HepG2 (cell line): ENCODE results near the gene WDCP. TPM values are rescaled to one million over a fixed set of nuclear protein-coding genes. Genes with fewer than 3 reads are reported as not detected.

ENCODE experiments used
- GABPB1 ChIP-seq: IDR thresholded peaks from 2 replicates; pipeline ENCODE4 v1.6.1; 2016; ENCODE audit warnings: mild to moderate bottlenecking, missing genetic modification reagents, moderate library complexity, missing compliant biosample characterization
- IRF1 ChIP-seq: sonication (generic); formaldehyde crosslinking; IDR thresholded peaks from 2 replicates; pipeline ENCODE4 v1.4.0; 2020; ENCODE audit warnings: low read depth, mild to moderate bottlenecking, missing genetic modification reagents
- KDM5B ChIP-seq: sonication (generic); formaldehyde crosslinking; IDR thresholded peaks from 2 replicates; pipeline ENCODE4 v1.4.0; 2020; ENCODE audit warnings: missing genetic modification reagents, mild to moderate bottlenecking, borderline replicate concordance
- SOX6 ChIP-seq, 2 experiments: fragments of 450-650 bp in 1 of 2; sonication (generic) in 1 of 2; formaldehyde crosslinking in 1 of 2; IDR thresholded peaks; 2 replicates each; pipeline versions ENCODE4 v1.4.0 to v1.6.1; 2017 to 2020; ENCODE audit warnings: antibody characterized with exemption in 1 of 2, mild to moderate bottlenecking in 1 of 2, missing genetic modification reagents in 1 of 2
- TFE3 ChIP-seq: IDR thresholded peaks from 2 replicates; pipeline ENCODE4 v1.6.1; 2016
- TSC22D2 ChIP-seq: sonication (generic); formaldehyde crosslinking; IDR thresholded peaks from 2 replicates; pipeline ENCODE4 v1.5.1; 2020; ENCODE audit warnings: missing genetic modification reagents, mild to moderate bottlenecking, borderline replicate concordance
- ZBTB37 ChIP-seq: sonication (generic); formaldehyde crosslinking; IDR thresholded peaks from 2 replicates; pipeline ENCODE4 v1.4.0; 2020; ENCODE audit warnings: mild to moderate bottlenecking, missing genetic modification reagents
- ZHX1 ChIP-seq: sonication (generic); formaldehyde crosslinking; IDR thresholded peaks from 2 replicates; pipeline ENCODE4 v1.8.1; 2022; ENCODE audit warnings: low read depth, mild to moderate bottlenecking, missing genetic modification reagents
- ZNF138 ChIP-seq: sonication (generic); formaldehyde crosslinking; IDR thresholded peaks from 2 replicates; pipeline ENCODE4 v1.5.0; 2020; ENCODE audit warnings: mild to moderate bottlenecking, low read depth, missing genetic modification reagents
- ZNF160 ChIP-seq: sonication (generic); formaldehyde crosslinking; IDR thresholded peaks from 2 replicates; pipeline ENCODE4 v1.8.0; 2022; ENCODE audit warnings: mild to moderate bottlenecking, inconsistent platforms, missing genetic modification reagents
- polyA plus RNA-seq, 8 experiments: library from polyadenylated mRNA; depleted of rRNA in 3 of 8; stranded (reverse) in 7 of 8; unstranded in 1 of 8; fragments of >200 nt; fragmentation: Illumina TruSeq in 4 of 8; extraction: Trizol in 4 of 8; gene quantifications; 2 replicates each; pipeline versions ENCODE4 v1.2.1 to v1.2.3, GENCODE V29; 2011 to 2016; ENCODE audit warnings: low read depth in 4 of 8, missing spikeins in 1 of 8, mixed read lengths in 1 of 8; ENCODE audit not compliant: insufficient read depth in 1 of 8
- total RNA-seq, 5 experiments: library from RNA; depleted of rRNA; stranded (reverse); fragments of >200 nt; fragmentation: Illumina TruSeq; extraction: Trizol; gene quantifications; 2 replicates each; pipeline ENCODE4 v1.2.3, GENCODE V29; 2016; ENCODE audit warnings: low read depth in 1 of 5
- TF ChIP-seq, protein P1 (sequence below): sonication (generic); formaldehyde crosslinking; conservative IDR thresholded peaks from 2 replicates; pipeline ENCODE4 v1.4.0; 2020; ENCODE audit warnings: missing genetic modification reagents
- TF ChIP-seq, protein P2 (sequence below): IDR thresholded peaks from 2 replicates; pipeline ENCODE4 v1.6.1; 2016; ENCODE audit warnings: low read depth, missing genetic modification reagents, missing compliant biosample characterization

WDCP gene
- total and polyA plus RNA-seq, 2 of the 13 experiments (the other 11 are each of a cell fraction or from before 2014, with no cell fraction given) = 17.4 to 22.6 TPM

- TF ChIP-seq KDM5B (peak; percentile 80; the same call in 1 of the 2 replicates), GABPB1 (CRISPR knock-in tag) (peak; percentile 95), IRF1 (CRISPR knock-in tag) (no peak), TSC22D2 (peak; percentile 74; the same call in 1 of the 2 replicates), SOX6 (IDR thresholded peaks at IDR 0.05) (no peak), SOX6 (CRISPR knock-in tag; IDR thresholded peaks at IDR 0.05) (peak; percentile 71), ZNF138 (CRISPR knock-in tag) (no peak), ZBTB37 (CRISPR knock-in tag) (no peak), ZHX1 (CRISPR knock-in tag) (0 out of 2 replicates have a peak, but pooled peaks have one; percentile 30), TFE3 (CRISPR knock-in tag) (0 out of 2 replicates have a peak, but pooled peaks have one; percentile 16), ZNF160 (CRISPR knock-in tag) (peak; percentile 90)
- TF ChIP-seq, protein P1, sequence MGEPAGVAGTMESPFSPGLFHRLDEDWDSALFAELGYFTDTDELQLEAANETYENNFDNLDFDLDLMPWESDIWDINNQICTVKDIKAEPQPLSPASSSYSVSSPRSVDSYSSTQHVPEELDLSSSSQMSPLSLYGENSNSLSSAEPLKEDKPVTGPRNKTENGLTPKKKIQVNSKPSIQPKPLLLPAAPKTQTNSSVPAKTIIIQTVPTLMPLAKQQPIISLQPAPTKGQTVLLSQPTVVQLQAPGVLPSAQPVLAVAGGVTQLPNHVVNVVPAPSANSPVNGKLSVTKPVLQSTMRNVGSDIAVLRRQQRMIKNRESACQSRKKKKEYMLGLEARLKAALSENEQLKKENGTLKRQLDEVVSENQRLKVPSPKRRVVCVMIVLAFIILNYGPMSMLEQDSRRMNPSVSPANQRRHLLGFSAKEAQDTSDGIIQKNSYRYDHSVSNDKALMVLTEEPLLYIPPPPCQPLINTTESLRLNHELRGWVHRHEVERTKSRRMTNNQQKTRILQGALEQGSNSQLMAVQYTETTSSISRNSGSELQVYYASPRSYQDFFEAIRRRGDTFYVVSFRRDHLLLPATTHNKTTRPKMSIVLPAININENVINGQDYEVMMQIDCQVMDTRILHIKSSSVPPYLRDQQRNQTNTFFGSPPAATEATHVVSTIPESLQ (CRISPR knock-in tag) = peak; percentile 73; the same call in 1 of the 2 replicates
- TF ChIP-seq, protein P2, sequence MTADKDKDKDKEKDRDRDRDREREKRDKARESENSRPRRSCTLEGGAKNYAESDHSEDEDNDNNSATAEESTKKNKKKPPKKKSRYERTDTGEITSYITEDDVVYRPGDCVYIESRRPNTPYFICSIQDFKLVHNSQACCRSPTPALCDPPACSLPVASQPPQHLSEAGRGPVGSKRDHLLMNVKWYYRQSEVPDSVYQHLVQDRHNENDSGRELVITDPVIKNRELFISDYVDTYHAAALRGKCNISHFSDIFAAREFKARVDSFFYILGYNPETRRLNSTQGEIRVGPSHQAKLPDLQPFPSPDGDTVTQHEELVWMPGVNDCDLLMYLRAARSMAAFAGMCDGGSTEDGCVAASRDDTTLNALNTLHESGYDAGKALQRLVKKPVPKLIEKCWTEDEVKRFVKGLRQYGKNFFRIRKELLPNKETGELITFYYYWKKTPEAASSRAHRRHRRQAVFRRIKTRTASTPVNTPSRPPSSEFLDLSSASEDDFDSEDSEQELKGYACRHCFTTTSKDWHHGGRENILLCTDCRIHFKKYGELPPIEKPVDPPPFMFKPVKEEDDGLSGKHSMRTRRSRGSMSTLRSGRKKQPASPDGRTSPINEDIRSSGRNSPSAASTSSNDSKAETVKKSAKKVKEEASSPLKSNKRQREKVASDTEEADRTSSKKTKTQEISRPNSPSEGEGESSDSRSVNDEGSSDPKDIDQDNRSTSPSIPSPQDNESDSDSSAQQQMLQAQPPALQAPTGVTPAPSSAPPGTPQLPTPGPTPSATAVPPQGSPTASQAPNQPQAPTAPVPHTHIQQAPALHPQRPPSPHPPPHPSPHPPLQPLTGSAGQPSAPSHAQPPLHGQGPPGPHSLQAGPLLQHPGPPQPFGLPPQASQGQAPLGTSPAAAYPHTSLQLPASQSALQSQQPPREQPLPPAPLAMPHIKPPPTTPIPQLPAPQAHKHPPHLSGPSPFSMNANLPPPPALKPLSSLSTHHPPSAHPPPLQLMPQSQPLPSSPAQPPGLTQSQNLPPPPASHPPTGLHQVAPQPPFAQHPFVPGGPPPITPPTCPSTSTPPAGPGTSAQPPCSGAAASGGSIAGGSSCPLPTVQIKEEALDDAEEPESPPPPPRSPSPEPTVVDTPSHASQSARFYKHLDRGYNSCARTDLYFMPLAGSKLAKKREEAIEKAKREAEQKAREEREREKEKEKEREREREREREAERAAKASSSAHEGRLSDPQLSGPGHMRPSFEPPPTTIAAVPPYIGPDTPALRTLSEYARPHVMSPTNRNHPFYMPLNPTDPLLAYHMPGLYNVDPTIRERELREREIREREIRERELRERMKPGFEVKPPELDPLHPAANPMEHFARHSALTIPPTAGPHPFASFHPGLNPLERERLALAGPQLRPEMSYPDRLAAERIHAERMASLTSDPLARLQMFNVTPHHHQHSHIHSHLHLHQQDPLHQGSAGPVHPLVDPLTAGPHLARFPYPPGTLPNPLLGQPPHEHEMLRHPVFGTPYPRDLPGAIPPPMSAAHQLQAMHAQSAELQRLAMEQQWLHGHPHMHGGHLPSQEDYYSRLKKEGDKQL = 0 out of 2 replicates have a peak, but pooled peaks have one; percentile 23
Measured at GRCh38 chr2:24046930-24047702, at the start of gene WDCP (continued).
